ENCODE data around the gene MATN1.

The MATN1 gene

GRCh38 chr1:30754684-30755171 is 31.3 kb upstream of the MATN1 start:
- peaks cover 77% of the 10 kb centered on the region for H3K36me3 Mint-ChIP-seq (ENCODE audit: insufficient read depth)
- peak overlapping the region; percentile 99 for H3K4me3 Mint-ChIP-seq
- H3K27me3 Mint-ChIP-seq, result no peaks in the 10 kb centered on the region
- ATAC-seq (replicated peaks), result no peak
- DNase-seq, result no peak
- H3K27ac Mint-ChIP-seq, result peak overlapping the region; percentile 99
- peaks cover 78 to 88% of the 10 kb centered on the region in 2 donors for H3K4me1 Mint-ChIP-seq (ENCODE audit: low read depth in 2 of 2)
- H3K9me3 Mint-ChIP-seq, result no peaks in the 10 kb centered on the region

- Mint-ChIP-seq H3K4me1 (ENCODE audit: low read depth in 2 of 2) (peaks cover 79 to 88% of the 10 kb centered on the region in 2 donors), H3K27ac (peak overlapping the region; percentile 99), H3K9me3 (no peaks in the 10 kb centered on the region), H3K36me3 (ENCODE audit: insufficient read depth) (peaks cover 85% of the 10 kb centered on the region), H3K4me3 (peak overlapping the region; percentile 99), H3K27me3 (no peaks in the 10 kb centered on the region)
- DNase-seq (no peak), ATAC-seq (replicated peaks) (no peak)
Measured at GRCh38 chr1:30753660-30754123, 30.3 kb upstream of the MATN1 start.

DNA sequence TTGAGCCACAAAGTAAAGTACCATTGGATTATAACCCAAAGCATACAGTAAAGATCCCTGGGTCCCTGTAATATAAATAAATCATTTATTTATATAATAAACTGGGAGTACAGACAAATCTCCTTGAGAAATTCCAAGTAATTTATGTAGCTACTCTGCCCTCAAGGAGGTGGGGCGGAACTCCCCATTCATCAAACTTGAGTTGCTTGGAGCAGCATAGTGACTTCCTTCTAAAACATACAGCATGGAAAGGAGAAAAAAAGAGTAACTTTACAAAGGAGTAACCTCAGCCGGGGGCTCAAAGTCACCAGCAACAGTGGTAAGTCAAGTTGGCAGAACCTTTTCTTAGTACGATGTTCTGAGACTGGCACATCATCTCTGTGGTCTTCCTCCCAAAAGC is 29.7 kb upstream of the MATN1 start:
- DNase-seq (no peak), ATAC-seq (replicated peaks) (no peak)
- H3K4me3 Mint-ChIP-seq, result peak overlapping the region; percentile 99
- H3K27ac Mint-ChIP-seq, result peak overlapping the region; percentile 99
- H3K9me3 Mint-ChIP-seq, result no peaks in the 10 kb centered on the region
- H3K4me1 Mint-ChIP-seq (ENCODE audit: low read depth in 2 of 2), result peaks cover 79 to 88% of the 10 kb centered on the region in 2 donors
- H3K36me3 Mint-ChIP-seq (ENCODE audit: insufficient read depth), result peaks cover 90% of the 10 kb centered on the region
- H3K27me3 Mint-ChIP-seq, result no peaks in the 10 kb centered on the region

DNA sequence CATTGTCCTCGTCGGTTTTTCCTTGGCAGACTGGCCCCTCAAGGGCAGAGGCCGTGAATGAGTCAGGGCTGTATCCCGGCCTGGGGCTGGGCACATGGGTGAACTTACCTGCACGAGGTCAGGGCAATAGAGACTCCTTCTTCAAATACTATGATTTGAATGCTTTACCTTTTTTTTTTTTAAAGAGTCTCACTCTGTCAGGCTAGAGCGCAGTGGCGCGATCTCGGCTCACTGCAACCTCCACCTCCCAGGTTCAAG is 29.2 kb upstream of the MATN1 start:
- ATAC-seq (replicated peaks) (no peak), DNase-seq (no peak)
- Mint-ChIP-seq H3K27ac (peak overlapping the region; percentile 99), H3K27me3 (no peaks in the 10 kb centered on the region), H3K36me3 (ENCODE audit: insufficient read depth) (peaks cover 95% of the 10 kb centered on the region), H3K9me3 (no peaks in the 10 kb centered on the region), H3K4me1 (ENCODE audit: low read depth in 2 of 2) (peaks cover 82 to 90% of the 10 kb centered on the region in 2 donors), H3K4me3 (peak overlapping the region; percentile 99)

DNA sequence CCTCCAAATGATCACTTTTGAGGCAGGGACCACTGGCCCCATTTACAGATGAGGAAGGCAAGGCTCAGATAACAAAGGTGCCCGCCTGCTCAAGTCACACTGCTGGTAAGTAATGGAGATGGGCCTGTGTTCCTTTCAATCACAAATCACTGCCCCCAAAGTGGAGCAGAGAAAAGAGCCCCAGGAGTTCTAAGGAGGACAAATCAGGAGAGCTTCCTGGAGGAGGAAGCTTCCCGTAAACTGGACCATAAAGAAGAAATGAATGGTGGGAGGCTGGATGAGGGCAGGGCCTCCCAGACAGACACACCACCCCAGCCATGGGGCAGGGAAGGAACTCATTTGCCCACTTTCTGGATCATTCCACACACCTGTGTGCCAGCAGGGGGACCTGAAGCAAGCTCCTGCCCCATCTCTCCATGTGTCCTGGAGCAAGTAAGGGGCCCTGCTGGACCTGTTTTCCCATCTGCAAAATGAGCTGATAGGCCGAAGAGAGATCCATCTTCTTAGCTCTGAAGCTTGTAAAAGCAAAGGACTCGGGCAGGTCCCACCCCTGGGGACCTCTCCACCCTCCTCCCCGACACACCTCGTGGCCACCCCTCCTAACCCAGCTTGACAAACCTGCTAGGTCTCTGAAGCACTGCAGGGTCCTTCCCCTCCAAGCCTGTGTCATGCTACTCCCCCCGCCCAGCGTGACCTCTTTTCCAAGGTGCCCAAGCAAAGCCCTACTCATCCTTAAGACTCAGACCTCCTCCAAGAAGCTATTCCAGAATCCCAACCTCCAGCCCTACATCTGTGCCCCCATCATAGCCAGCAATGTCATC is 28.7 kb upstream of the MATN1 start:
- Mint-ChIP-seq H3K27ac (peak overlapping the region; percentile 99), H3K4me3 (peak overlapping the region; percentile 99), H3K27me3 (no peaks in the 10 kb centered on the region), H3K9me3 (no peaks in the 10 kb centered on the region), H3K4me1 (ENCODE audit: low read depth in 2 of 2) (peaks cover 81 to 90% of the 10 kb centered on the region in 2 donors), H3K36me3 (ENCODE audit: insufficient read depth) (peaks cover 95% of the 10 kb centered on the region)
- no peak for DNase-seq
- ATAC-seq (replicated peaks), result no peak

DNA sequence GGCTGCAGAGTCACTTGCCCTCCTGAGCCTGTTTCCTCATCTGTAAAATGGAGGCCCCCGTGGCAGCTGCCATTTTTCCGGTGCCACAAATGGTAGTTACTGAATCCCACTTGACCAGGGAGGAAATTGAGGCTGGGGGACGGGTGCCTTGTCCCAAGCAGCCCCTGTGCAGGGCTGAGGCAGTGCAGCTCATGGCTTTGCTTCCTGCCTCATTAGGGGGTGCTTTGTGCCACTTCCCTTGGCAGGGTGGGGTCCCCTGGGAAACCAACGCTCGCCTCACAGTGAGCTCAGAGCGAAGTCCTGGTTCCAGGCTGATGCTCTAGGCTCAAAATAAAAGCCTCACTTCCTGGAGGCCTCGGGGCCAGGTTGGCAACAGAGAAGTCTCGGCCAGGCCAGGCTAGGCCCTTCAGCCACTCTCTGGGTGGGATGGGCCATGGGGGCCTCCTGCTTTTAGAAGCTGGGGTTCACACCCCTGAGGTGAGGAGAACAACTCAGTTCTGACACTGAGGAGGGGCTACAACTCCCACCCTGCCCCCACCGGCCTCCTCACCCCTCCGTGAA is 27.4 kb upstream of the MATN1 start:
- Mint-ChIP-seq H3K9me3 (no peaks in the 10 kb centered on the region), H3K27me3 (no peaks in the 10 kb centered on the region), H3K4me1 (ENCODE audit: low read depth in 2 of 2) (peaks cover 90 to 94% of the 10 kb centered on the region in 2 donors), H3K4me3 (peak overlapping the region; percentile 99), H3K27ac (peak overlapping the region; percentile 99), H3K36me3 (ENCODE audit: insufficient read depth) (peaks cover 95% of the 10 kb centered on the region)
- ATAC-seq (replicated peaks) (no peak), DNase-seq (no peak)

DNA sequence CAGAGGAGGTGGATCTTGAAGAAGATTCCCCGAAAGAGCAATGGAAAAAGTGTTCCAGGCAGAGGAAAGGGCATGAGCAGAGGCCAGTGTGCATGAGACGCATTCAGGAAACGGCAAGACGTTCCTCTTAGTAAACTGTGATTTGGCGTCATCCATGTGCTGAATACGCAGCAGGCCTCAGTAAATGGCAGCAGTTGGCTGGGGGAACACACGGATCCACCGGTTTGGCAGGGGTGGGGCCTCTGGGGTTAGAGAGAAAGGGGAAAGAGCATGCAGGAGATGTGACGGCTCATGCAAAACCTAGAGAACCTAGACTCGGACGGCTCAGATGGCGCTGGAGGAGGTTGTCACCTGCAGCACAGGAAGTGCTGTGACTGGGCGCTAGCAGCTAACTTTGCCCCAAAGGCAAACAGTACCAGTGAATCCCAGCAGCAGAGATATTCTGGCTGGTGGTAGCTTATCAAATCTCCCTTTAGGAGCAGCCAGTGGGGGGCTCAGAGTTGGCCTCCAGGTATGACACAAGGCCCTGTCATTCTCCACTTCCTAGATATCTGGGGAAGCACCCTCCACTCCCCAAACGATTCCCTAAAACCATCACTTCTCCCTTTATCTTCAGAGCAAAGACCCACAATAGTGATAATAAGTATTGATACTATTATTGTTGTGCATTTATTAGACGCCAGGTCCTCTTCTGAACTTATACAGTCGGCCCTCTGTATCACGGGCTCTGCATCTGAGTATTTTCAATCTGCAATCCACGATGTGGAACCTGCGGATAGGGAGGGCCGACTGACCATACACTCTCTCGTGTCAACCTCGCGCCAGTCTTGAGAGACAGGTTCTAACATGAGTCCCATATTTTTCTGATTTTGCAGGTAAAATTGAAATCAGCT is 26.6 kb upstream of the MATN1 start:
- H3K27ac Mint-ChIP-seq, result peak overlapping the region; percentile 99
- peaks cover 95% of the 10 kb centered on the region for H3K36me3 Mint-ChIP-seq (ENCODE audit: insufficient read depth)
- peak; percentile 73 to 76 (median 74) for DNase-seq
- no peaks in the 10 kb centered on the region for H3K27me3 Mint-ChIP-seq
- H3K4me1 Mint-ChIP-seq (ENCODE audit: low read depth in 2 of 2), result peaks cover 90 to 94% of the 10 kb centered on the region in 2 donors
- ATAC-seq (replicated peaks), result peak; percentile 79
- no peaks in the 10 kb centered on the region for H3K9me3 Mint-ChIP-seq
- H3K4me3 Mint-ChIP-seq, result peak overlapping the region; percentile 99

DNA sequence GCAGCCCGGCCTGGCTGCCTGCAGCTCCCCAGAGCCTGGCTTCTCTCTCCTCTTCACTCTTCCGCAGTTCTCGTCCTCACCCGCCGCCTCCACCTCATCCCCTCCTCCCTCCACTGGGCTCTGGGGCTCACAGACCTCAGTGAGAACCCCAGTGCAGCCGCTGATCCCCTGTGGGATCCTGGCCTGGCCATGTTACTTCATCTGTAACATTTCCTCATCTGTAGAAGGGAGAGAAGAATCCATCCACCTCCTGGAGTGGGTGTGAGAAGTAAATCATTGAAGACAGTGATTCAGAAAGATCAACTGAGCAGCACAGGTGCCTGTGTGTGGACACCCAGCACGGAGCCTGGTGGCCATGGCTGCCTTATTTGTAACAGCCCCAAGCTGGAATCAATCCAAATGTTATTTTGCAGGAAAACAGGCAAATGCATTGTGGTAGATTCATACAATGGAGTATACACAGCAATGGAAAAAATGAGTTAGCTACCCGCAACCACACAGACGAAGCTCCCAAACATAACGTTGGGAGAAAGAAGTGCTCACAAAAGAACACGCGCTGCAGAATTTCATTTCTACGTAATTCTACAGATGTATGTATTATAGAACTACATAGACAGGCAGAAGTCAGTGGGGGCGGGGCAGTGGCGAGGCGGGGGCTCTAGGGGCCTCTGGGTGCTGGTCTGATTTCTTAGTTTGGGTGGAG is 25.5 kb upstream of the MATN1 start:
- peak overlapping the region; percentile 99 for H3K4me3 Mint-ChIP-seq
- H3K27me3 Mint-ChIP-seq, result no peaks in the 10 kb centered on the region
- H3K4me1 Mint-ChIP-seq (ENCODE audit: low read depth in 2 of 2), result peaks cover 90 to 95% of the 10 kb centered on the region in 2 donors
- DNase-seq (no peak), ATAC-seq (replicated peaks) (no peak)
- peaks cover 91% of the 10 kb centered on the region for H3K36me3 Mint-ChIP-seq (ENCODE audit: insufficient read depth)
- H3K9me3 Mint-ChIP-seq, result no peaks in the 10 kb centered on the region
- peak overlapping the region; percentile 99 for H3K27ac Mint-ChIP-seq

GRCh38 chr1:30748098-30748698 is 24.8 kb upstream of the MATN1 start:
- peak overlapping the region; percentile 99 for H3K4me3 Mint-ChIP-seq

GRCh38 chr1:30747033-30748008 is 23.9 kb upstream of the MATN1 start:
- peaks cover 90% of the 10 kb centered on the region for H3K36me3 Mint-ChIP-seq (ENCODE audit: insufficient read depth)

More at GRCh38 chr1:30748098-30748698, 24.8 kb upstream of the MATN1 start:
- H3K36me3 Mint-ChIP-seq (ENCODE audit: insufficient read depth), result peaks cover 92% of the 10 kb centered on the region
- DNase-seq (no peak), ATAC-seq (replicated peaks) (no peak)
- H3K9me3 Mint-ChIP-seq, result no peaks in the 10 kb centered on the region
- peak overlapping the region; percentile 99 for H3K27ac Mint-ChIP-seq
- peaks cover 90 to 94% of the 10 kb centered on the region in 2 donors for H3K4me1 Mint-ChIP-seq (ENCODE audit: low read depth in 2 of 2)
- no peaks in the 10 kb centered on the region for H3K27me3 Mint-ChIP-seq

DNA sequence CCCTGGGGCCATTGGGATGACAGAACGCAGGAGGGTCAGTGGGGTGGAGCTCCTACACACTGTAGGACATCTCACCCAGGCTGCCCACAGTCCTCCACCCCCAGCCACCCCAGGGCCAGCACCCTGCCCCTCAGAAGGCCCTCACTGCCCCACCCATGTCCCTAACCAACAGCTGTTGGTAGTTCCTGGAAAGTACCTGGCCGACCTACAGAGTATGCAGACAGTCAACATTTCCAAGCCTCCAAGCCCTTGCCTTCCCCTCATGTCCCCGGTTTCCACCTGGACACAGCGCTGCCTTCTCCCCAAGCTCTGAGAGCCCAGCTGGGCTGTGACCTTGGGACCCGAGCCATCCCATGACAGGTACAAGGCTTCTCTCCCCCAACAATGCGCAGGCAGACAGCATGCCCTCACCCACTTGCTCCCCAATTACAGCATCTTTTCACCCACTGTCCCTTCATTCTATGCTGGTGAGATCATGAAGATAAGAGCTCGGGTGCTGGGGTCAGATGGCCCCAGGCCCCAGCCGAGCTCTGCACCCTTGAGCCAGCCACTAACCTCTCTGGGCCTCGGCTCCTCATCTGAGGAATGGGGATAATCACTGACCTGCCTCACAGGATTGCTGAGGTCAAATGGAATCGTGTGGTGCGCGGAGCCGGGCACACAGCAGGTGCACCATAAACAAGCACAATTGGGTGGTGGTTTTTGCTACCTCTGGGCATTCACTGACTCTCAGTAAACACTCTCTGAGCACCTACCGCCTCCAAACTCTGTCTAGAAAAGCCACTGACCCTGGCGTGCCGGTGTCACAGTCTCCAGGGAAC is 23.0 kb upstream of the MATN1 start:
- peaks cover 91% of the 10 kb centered on the region for H3K36me3 Mint-ChIP-seq (ENCODE audit: insufficient read depth)
- peaks cover 94 to 98% of the 10 kb centered on the region in 2 donors for H3K4me1 Mint-ChIP-seq (ENCODE audit: low read depth in 2 of 2)
- no peaks in the 10 kb centered on the region for H3K27me3 Mint-ChIP-seq
- H3K9me3 Mint-ChIP-seq, result no peaks in the 10 kb centered on the region
- peak overlapping the region; percentile 99 for H3K27ac Mint-ChIP-seq
- H3K4me3 Mint-ChIP-seq, result peak overlapping the region; percentile 99
- DNase-seq (no peak), ATAC-seq (replicated peaks) (no peak)

More at GRCh38 chr1:30747033-30748008, 23.9 kb upstream of the MATN1 start:
- H3K4me3 Mint-ChIP-seq, result peak overlapping the region; percentile 99
- H3K27me3 Mint-ChIP-seq, result no peaks in the 10 kb centered on the region
- no peaks in the 10 kb centered on the region for H3K9me3 Mint-ChIP-seq
- no peak for DNase-seq
- ATAC-seq (replicated peaks), result no peak
- peak overlapping the region; percentile 99 for H3K27ac Mint-ChIP-seq
- peaks cover 90 to 96% of the 10 kb centered on the region in 2 donors for H3K4me1 Mint-ChIP-seq (ENCODE audit: low read depth in 2 of 2)
